GM23338 (cell line): Measurements from ENCODE around the gene NETO2.

ENCODE experiments used
- CREB1 ChIP-seq: fragments of 250-450 bp; sonication (Bioruptor Pico); IDR thresholded peaks from 2 replicates; pipeline ENCODE4 v1.5.0; 2020; ENCODE audit warnings: low read depth, mild to moderate bottlenecking, moderate library complexity
- EZH2 ChIP-seq: fragments of 200-600 bp; sonication (generic); IDR thresholded peaks from one replicate; pipeline ENCODE4 v1.8.0; 2017; ENCODE audit warnings: antibody characterized with exemption, mild to moderate bottlenecking, low read depth; ENCODE audit not compliant: unreplicated experiment
- JUNB ChIP-seq: IDR thresholded peaks from one replicate; pipeline ENCODE4 v1.6.1; 2016; ENCODE audit warnings: antibody characterized with exemption; ENCODE audit not compliant: unreplicated experiment
- POLR2AphosphoS5 ChIP-seq: IDR thresholded peaks from 2 replicates; pipeline ENCODE4 v1.6.1; 2016; ENCODE audit warnings: antibody characterized with exemption, low read depth
- ZNF331 ChIP-seq: fragments of 250-450 bp; sonication (Bioruptor Pico); IDR thresholded peaks from 2 replicates; pipeline ENCODE4 v1.5.0; 2020; ENCODE audit warnings: low read depth, mild to moderate bottlenecking, moderate library complexity
- TF ChIP-seq, protein P1 (sequence below), 2 experiments: fragments of 200-600 bp in 1 of 2; sonication (generic) in 1 of 2; conservative IDR thresholded peaks; 2 replicates each; pipeline versions ENCODE4 v1.5.1 to v1.6.1; 2016 to 2017; ENCODE audit warnings: antibody characterized with exemption in 2 of 2, low read depth in 2 of 2, mild to moderate bottlenecking in 2 of 2, moderate library complexity in 1 of 2
- TF ChIP-seq, protein P2 (sequence below): IDR thresholded peaks from 2 replicates; pipeline ENCODE4 v1.6.1; 2016; ENCODE audit warnings: antibody characterized with exemption

DNA sequence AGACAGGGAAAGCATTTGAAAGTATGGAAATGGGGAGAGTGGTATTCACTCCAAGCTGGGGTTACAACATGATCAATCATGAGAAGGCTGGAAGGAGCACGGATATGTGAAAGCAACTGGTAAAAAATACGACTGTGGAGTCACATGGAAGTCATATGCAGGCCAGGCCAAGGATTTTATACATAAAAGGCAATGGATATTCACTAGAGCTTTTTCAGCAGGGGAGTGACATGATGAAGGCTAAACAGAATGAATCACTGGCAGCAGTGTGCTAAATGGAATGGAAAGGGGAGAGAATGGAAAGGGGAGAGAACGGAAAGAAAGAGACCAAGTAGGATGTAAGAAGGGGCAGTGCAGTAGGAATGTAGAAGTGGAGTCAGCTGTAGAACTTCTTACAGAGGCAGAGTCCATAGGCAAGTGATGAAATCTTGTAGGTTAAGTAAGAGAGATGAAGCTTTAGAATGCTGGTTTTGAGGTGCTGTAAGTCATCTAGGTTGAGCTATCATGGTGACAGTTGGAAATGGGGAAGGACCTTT is 13.0 kb upstream of the NETO2 start:
- TF ChIP-seq EZH2 (no peak), JUNB (no peak), ZNF331 (no peak), POLR2AphosphoS5 (no peak), CREB1 (no peak)
- TF ChIP-seq, protein P1, sequence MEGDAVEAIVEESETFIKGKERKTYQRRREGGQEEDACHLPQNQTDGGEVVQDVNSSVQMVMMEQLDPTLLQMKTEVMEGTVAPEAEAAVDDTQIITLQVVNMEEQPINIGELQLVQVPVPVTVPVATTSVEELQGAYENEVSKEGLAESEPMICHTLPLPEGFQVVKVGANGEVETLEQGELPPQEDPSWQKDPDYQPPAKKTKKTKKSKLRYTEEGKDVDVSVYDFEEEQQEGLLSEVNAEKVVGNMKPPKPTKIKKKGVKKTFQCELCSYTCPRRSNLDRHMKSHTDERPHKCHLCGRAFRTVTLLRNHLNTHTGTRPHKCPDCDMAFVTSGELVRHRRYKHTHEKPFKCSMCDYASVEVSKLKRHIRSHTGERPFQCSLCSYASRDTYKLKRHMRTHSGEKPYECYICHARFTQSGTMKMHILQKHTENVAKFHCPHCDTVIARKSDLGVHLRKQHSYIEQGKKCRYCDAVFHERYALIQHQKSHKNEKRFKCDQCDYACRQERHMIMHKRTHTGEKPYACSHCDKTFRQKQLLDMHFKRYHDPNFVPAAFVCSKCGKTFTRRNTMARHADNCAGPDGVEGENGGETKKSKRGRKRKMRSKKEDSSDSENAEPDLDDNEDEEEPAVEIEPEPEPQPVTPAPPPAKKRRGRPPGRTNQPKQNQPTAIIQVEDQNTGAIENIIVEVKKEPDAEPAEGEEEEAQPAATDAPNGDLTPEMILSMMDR (conservative IDR thresholded peaks at IDR 0.05; ENCODE audit: low read depth in 2 of 2), result no peak
- TF ChIP-seq, protein P2, sequence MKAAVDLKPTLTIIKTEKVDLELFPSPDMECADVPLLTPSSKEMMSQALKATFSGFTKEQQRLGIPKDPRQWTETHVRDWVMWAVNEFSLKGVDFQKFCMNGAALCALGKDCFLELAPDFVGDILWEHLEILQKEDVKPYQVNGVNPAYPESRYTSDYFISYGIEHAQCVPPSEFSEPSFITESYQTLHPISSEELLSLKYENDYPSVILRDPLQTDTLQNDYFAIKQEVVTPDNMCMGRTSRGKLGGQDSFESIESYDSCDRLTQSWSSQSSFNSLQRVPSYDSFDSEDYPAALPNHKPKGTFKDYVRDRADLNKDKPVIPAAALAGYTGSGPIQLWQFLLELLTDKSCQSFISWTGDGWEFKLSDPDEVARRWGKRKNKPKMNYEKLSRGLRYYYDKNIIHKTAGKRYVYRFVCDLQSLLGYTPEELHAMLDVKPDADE, result no peak
